ENCODE measurements around the gene FAM3D. TPM values are rescaled to one million over a fixed set of nuclear protein-coding genes. Genes with fewer than 3 reads are reported as not detected.

The FAM3D gene
- total and polyA plus RNA-seq, 9 of the 15 experiments (the other 6 are each of a cell fraction or from before 2014, with no cell fraction given): not detected

- no peaks in the 10 kb centered on the region for H3K4me1 ChIP-seq (replicated peaks in 1 of 2; ENCODE audit: control insufficient read depth in 2 of 2, insufficient read depth in 2 of 2, low read length in 2 of 2)
- no peak for DNase-seq (ENCODE audit: extremely low read depth in 1 of 4, low spot score in 3 of 4)
- H4K20me1 ChIP-seq (replicated peaks; ENCODE audit: control insufficient read depth, insufficient read depth, low read length): no peaks in the 10 kb centered on the region
- in situ Hi-C loops (cut with MboI) (no loop called here), intact Hi-C loops (cut with micrococcal nuclease) (no loop called here)
- H3K36me3 ChIP-seq (ENCODE audit: control insufficient read depth, insufficient read depth, low read length): no peaks in the 10 kb centered on the region
- no peaks in the 10 kb centered on the region for H3K79me2 ChIP-seq (ENCODE audit: control insufficient read depth, insufficient read depth, low read length)
- 0% methylated on average over 7 of the region's 9 CpGs for WGBS (ENCODE audit: insufficient coverage, low coverage, missing lambda C conversion rate)
- H3K9ac ChIP-seq (ENCODE audit: insufficient read depth in 1 of 2, low read depth in 2 of 2, low read length in 2 of 2): no peak overlapping the region
- H3K4me2 ChIP-seq (ENCODE audit: insufficient read depth, low read length): no peak overlapping the region
- H3K27me3 ChIP-seq (ENCODE audit: control insufficient read depth in 2 of 2, insufficient read depth in 2 of 2, low read length in 2 of 2): peaks cover 3 to 20% of the 10 kb centered on the region in 2 experiments; a peak in 3 of 5 replicates
- ChIA-PET POLR2A (interaction anchor here (0.6 kb wide), 1 partner anchor 50 kb away, joined by 4 read pairs; no protein-coding TSS in a partner anchor), CTCF (ENCODE audit: low intra/inter-chr PET ratio) (no interaction called here)
- no peaks in the 10 kb centered on the region for H3K9me1 ChIP-seq (ENCODE audit: control insufficient read depth, insufficient read depth, low read length)
- no peak overlapping the region for H3K27ac ChIP-seq (ENCODE audit: extremely low read depth, low read depth, low read length)
- H2AFZ ChIP-seq (ENCODE audit: low read depth, low read length): no peak overlapping the region
- FAIRE-seq: no peak
- ATAC-seq: no peak
- H3K4me3 ChIP-seq: no peak overlapping the region
- no peaks in the 10 kb centered on the region for H3K9me3 ChIP-seq (replicated peaks; ENCODE audit: control insufficient read depth, insufficient read depth, low read depth, low read length)
- no TSS peak for BruUV-seq (replicated peaks)
- no peak for TF ChIP-seq SLC30A9 (CRISPR knock-in tag; IDR thresholded peaks at IDR 0.05)
- TF ChIP-seq ZFPM2 (CRISPR knock-in tag; IDR thresholded peaks at IDR 0.05): no peak
- no peak for TF ChIP-seq TCF15 (CRISPR knock-in tag; IDR thresholded peaks at IDR 0.05)
- TF ChIP-seq POLR2H (tag; IDR thresholded peaks at IDR 0.05; ENCODE audit: low read depth): no peak
- TF ChIP-seq POLR3G (IDR thresholded peaks at IDR 0.05; ENCODE audit: extremely low read depth, insufficient read length, insufficient replicate concordance): no peak
- no peak for TF ChIP-seq ZFX (CRISPR knock-in tag; IDR thresholded peaks at IDR 0.05)
- TF ChIP-seq ZNF507 (tag; conservative IDR thresholded peaks at IDR 0.05): no peak
- TF ChIP-seq NR3C1 (CRISPR knock-in tag; IDR thresholded peaks at IDR 0.05): no peak
- no peak for TF ChIP-seq ZBTB12 (CRISPR knock-in tag; IDR thresholded peaks at IDR 0.05)
- TF ChIP-seq ZBTB33 (CRISPR knock-in tag; IDR thresholded peaks at IDR 0.05): no peak
- TF ChIP-seq DDX20 (tag; IDR thresholded peaks at IDR 0.05; ENCODE audit: low read depth): no peak
- no peak for TF ChIP-seq USF2 (CRISPR knock-in tag; IDR thresholded peaks at IDR 0.05)
- TF ChIP-seq GTF3C2 (IDR thresholded peaks at IDR 0.05; ENCODE audit: borderline replicate concordance, extremely low read depth, insufficient read length): no peak
Observed at GRCh38 chr3:58680879-58681525, 14.4 kb upstream of the FAM3D start.

All from K562 (cell line).